HG03432 (cell line): ENCODE data around the gene RNPS1.
"Not testable (repeated sequence)": the region's sequence is repeated elsewhere in the genome, so short reads cannot be mapped to it uniquely, and the experiment has no call there.

Source experiments
- ATAC-seq: cut with Tn5 transposase; IDR thresholded peaks from one replicate; pipeline ENCODE4 v1.9.1; 2021; ENCODE audit warnings: mild to moderate bottlenecking, moderate library complexity; ENCODE audit not compliant: unreplicated experiment

The RNPS1 gene

DNA sequence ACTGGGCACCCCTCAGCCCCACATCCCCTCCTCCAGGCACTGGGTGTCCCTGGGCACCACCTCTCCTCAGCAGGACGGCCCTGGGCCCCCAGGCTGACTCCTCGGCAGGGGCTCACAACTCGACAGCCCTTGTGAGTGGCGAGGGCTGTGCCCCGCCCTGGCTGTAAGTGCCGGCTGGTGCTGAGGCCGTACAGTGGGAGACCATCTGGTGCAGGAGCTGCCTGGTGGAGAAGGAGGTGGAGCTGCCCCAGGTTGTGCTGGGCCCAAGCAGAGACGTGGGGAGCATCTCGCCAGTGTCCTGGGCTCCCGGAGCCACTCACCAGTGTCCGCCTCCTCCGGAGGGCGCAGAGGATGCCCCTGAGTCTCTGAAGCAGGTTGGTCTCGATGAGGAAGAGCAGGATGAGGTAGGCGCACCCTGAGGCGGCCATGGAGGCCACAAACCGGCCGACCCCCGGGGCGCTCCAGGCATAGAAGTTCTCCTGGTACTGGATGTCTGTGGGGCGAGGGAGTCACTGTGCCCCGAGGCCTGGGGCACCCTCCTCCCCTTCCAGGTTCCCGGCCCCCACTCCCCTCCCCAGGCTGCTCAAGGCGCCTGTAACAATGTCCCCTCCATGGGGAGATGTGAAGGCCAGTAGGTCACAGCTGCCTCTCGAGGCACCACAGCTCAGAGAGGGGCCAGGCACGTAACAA lies 15.1 kb upstream of the RNPS1 start:
- no peak for ATAC-seq

- no peak for ATAC-seq
Observed at GRCh38 chr16:2282262-2282661, 14.3 kb upstream of the RNPS1 start.

GRCh38 chr16:2280981-2281542 lies 13.1 kb upstream of the RNPS1 start:
- no peak for ATAC-seq

- ATAC-seq = no peak
Observed at GRCh38 chr16:2280461-2280860, 12.5 kb upstream of the RNPS1 start.

DNA sequence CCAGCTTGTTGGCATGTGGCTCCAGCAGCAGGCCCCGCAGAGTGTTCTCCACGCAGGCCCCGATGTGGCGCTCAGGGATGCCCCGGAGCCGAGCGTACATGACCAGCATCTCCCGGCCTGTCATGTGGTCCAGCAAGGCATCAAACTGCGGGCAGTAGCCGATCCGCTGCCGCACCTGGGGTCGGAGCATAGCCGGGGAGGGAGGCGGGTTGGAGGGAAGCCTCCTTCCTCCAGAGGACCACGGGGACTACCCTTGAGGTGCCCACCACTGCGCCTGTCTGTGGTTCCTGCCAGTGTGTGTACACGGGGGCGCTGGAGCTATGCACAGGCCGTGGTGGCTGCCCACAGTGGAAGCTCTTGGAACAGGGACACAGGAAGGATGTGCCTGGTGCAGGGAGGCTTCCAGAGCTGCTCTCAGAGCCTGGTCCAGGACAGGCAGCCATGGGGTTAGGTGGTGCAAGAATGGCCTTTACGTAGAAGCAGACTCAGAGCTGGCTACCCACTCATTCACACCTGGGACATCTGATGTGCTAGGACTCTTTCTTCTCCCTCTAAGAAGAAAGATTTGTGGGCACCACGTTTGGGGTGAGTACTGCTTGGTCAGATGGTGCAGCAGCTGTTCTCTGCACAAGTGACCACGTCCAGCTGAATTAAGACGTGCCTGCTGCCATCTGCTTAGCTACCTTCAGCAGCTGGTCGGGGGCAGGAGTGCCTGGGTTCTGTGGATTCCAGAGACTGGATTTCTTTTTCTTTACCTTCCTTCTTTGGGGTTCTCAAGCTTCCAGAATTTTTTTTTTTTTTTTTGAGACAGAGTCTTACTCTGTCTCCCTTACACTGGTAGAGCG lies 11.3 kb upstream of the RNPS1 start:
- ATAC-seq = no peak

- ATAC-seq = no peak
Observed at GRCh38 chr16:2278272-2278608, 10.3 kb upstream of the RNPS1 start.

- no peak for ATAC-seq
Observed at GRCh38 chr16:2277466-2278271, 9.7 kb upstream of the RNPS1 start.

DNA sequence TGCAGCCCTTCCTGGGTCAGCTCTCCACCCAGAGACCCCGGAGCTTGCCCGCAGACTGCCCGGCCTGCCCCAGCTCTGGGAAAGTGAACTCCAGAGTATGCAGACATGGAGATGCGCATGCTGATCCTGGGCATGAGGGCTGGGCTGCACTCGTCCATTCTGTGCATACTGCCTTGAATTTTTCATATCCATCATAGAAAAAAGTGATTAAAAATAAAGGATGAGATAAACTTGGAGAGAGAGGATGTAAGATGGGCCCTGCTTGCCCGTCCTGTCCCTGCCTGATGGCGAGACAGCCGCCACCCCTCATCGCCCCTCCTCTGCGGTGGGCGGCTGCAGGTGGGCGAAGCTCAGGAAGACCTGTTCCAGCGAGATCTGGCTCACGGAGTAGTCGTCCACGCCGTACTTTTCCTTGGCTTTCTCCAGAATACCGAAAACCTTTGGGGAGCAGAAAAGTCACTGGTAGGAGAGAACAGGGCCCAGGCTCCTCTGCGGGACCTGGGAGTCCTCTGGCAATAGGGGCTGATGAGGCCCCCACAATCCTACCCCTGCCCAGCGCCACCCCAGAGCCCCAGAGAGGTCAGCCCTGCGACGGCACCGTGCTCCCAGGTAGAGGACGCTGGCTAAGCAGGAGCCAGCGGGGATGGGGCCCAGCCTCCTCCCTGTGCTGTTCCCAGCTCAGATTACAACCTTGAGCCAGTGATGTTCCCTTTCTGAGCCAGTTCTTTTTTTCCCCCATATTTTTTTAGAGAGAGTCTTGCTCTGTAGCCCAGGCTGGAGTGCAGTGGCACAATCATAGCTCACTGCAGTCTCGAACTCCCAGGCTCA lies 8.7 kb upstream of the RNPS1 start:
- no peak for ATAC-seq

DNA sequence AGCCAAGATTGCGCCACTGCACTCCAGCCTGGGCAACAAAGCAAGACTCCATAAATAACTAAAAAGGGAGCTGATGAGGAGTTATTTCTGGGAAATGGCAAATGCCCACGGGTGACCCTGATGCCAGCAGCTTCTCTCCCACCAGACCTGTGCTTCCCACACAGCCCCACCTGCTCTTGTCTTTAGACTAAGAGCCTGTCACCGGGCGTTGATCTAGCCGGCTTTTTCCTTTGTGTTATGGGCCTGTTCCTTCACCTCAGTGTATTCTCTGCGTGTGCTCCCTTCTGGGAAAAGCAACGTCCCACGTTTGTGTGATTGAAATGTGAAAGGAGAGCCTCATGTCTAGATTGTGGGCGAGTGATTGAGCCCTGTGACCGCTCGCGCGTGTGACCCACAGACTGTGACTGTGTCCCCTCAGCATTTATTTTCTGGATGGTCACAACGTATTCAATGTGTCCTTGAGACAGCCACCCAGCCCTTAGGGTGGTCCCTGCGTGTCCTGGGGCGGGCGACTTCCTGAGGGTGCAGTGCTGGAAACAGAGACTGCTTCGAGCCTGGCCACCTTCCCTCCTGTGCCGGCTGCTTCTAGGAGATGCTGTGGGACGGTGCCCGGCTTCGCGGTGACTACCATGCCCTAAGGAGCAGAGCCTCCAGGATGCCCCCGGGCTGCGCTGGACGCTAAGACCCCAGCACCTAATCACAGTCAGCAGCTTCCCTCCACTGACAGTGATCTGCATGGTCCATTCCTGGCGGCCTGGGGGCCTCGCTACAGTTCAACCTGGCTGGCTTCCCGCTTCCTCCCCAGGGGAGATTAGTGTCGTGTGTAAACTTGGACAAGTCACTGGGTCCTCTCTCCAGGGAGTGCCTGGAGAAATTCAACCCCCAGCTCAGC lies 7.8 kb upstream of the RNPS1 start:
- ATAC-seq = no peak

GRCh38 chr16:2273931-2274330 lies 6.0 kb upstream of the RNPS1 start:
- ATAC-seq = no peak

DNA sequence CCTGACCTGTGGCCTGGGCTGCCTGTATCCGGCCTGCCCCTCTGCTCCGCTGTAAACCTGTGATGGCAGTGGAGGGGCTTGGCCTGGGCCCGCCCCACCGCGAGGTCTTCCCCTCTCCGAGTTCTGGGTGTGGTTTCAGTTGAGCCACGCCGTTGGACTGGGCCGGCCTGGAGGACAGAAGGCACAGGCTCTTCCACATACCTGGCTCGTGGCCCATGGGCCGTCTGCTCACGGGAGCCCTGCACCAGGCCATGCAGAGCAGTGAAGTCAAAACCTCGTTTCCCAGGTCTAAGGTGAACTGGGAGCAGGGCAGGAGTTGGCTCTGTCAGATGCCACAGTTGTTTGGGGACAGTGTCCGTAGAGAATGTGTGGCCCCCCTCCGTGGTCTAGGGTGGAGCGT lies 5.6 kb upstream of the RNPS1 start:
- no peak for ATAC-seq

- no peak for ATAC-seq
Observed at GRCh38 chr16:2271848-2272461, 4.0 kb upstream of the RNPS1 start.

DNA sequence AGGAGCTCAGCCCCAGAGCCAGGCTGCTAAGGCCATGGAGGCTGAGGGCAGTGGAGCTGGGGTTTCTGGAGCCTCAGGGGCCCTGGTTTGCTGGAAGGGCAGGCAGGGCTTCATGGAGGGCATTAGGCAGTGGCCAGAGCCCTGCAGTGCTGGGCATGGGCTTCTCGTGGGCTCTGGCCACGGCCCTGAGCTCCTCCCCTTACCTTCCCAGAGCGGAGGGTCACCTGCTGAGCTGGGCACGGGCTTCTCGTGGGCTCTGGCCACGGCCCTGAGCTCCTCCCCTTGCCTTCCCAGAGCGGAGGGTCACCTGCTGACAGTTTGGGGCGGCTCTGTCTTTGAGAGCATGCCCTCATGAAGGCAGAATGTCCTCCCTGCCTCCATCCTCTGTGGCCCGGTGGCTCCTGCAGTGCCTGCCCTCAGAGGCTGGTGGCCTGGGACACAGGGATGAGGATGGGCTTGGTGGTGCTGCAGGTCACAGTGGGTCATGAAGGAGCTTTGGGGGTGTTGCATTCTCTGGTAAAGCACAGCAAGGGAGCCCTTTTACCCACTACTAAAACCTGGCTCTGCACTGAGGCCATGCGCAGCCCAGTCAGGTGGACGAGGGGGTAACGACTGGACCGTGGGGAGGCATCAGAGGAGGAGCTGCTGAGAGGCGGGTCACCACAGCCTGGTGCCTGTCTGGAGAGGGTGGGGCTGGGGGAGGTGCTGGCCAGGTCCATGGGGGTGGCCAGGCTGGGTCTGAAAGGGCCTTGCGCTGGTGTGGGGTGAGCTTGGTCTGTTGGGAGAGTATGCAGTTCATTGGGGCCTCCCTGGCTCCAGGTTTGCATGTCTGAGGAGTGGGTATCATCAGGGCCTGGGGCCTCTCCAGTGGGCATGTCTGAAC lies 2.9 kb upstream of the RNPS1 start:
- ATAC-seq = no peak

DNA sequence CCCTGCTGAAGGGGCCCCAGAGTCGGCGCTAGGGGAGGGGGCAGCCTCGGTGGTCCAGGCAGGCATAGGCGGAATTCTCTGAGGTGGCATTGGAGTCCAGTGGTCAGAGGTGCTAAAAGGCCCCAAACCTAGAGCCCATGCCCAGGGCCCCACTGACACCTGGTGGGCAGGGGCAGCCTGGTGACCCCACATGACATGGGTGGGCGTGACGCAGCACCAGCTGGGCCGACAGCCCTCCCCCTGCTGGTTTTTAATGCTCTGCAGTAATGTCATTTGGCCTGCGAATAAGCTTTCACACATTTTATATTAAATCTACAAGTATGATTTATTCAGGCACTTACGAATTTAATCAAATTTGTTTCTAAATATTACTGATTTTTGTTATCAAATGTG lies 2.1 kb upstream of the RNPS1 start:
- no peak for ATAC-seq

DNA sequence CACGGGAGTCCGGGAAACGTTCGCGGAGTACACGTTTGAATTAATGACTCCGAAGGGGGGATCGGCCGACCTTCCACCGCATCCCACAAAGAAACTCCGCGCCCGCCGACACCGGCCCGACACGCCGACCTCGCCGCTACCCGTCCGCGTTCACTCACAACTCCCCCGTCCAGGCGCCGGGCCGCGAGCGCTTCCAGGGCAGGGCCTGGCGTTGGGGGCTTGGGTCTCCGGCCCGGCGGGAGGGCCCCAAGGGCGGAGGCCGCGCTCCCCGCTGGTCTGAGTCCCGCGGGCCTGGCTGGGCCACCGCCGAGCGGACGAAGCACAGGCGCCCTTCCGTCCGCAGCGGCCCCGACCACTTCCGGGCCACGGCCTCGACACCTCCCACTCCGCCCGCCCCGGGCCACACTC lies 417 bp downstream of the RNPS1 start:
- ATAC-seq = peak; percentile 62

DNA sequence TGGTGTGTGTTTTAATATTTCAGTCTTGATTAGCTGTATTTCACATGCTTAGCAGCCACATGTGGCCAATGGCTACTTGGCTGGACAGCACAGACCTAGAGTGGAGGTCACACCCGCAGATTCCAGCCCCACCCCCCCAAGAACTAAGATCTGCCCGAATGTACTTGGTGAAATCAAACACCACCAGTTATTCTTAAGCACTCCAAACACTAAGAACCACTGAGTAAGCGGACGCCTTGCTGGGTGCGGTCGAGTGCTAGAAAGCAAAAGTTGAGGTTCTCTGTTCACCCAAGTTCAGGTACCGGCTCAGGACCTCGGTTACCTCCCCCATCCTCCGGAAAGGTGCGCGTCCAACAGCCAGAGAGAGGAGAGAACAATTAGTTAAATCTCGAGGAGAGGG lies 1.0 kb downstream of the RNPS1 start:
- ATAC-seq = not testable (repeated sequence)

- ATAC-seq = not testable (repeated sequence)
Observed at GRCh38 chr16:2263026-2263425, 4.9 kb downstream of the RNPS1 start.

GRCh38 chr16:2260250-2260649 lies 7.7 kb downstream of the RNPS1 start:
- ATAC-seq = no peak
